Activated CD4-positive, alpha-beta memory T cell treated with anti-CD3 and anti-CD28 coated beads, Interleukin-2, amount 10 ng/mL, durations not matched to agents 7 days and 5 days (primary cell): ENCODE results near the gene SPG11. TPM values are rescaled to one million over a fixed set of nuclear protein-coding genes. Genes with fewer than 3 reads are reported as not detected.
"Not testable (repeated sequence)": the region's sequence is repeated elsewhere in the genome, so short reads cannot be mapped to it uniquely, and the experiment has no call there.

ENCODE experiments used
- CTCF ChIA-PET: fragments of 350-600 bp; sonication (Branson Sonifier 250); formaldehyde crosslinking; loops from one replicate; lab custom pipeline; 2021; ENCODE audit warnings: antibody characterized with exemption, inconsistent platforms; lab: Charles Lee
- POLR2A ChIA-PET: fragments of 350-600 bp; sonication (Branson Sonifier 250); formaldehyde crosslinking; loops from one replicate; lab custom pipeline; 2021; ENCODE audit warnings: antibody characterized with exemption; lab: Charles Lee
- DNase-seq: peaks from one replicate; pipeline ENCODE4 v3.0.0-alpha.2; 2020
- H3K27ac Mint-ChIP-seq: one replicate; pipeline ENCODE4 v1.8.0; 2021; ENCODE audit warnings: mild to moderate bottlenecking, mixed read lengths
- H3K27me3 Mint-ChIP-seq: one replicate; pipeline ENCODE4 v1.8.0; 2021; ENCODE audit warnings: mixed read lengths
- H3K36me3 Mint-ChIP-seq: one replicate; pipeline ENCODE4 v1.8.0; 2021; ENCODE audit warnings: low read depth, mixed read lengths
- H3K4me1 Mint-ChIP-seq: one replicate; pipeline ENCODE4 v1.8.0; 2021; ENCODE audit warnings: mixed read lengths
- H3K4me3 Mint-ChIP-seq: one replicate; pipeline ENCODE4 v1.8.0; 2021; ENCODE audit warnings: mild to moderate bottlenecking, mixed read lengths
- H3K9me3 Mint-ChIP-seq: one replicate; pipeline ENCODE4 v1.8.0; 2021; ENCODE audit warnings: mixed read lengths
- total RNA-seq, 2 experiments: library from RNA; stranded (reverse); gene quantifications; one replicate each; pipeline ENCODE4 v1.2.3, GENCODE V29; 2021

SPG11 gene
- total RNA-seq, 2 experiments from 2014 or later: 76.9 to 84.4 TPM

- peaks cover 37% of the 10 kb centered on the region for H3K4me1 Mint-ChIP-seq
- CTCF ChIA-PET: interaction anchor here (0.6 to 1.6 kb wide), 7 partner anchors 8 to 239 kb away, joined by 3 to 7 read pairs (median 3); no protein-coding TSS in a partner anchor
- H3K9me3 Mint-ChIP-seq: no peaks in the 10 kb centered on the region
- H3K36me3 Mint-ChIP-seq: peaks cover 44% of the 10 kb centered on the region
- H3K4me3 Mint-ChIP-seq: no peak overlapping the region
- POLR2A ChIA-PET: interaction anchor here (0.6 to 2.4 kb wide), 2 partner anchors 10 to 13 kb away, joined by 3 to 11 read pairs; partner anchors contain the start of gene EIF3J
- no peak for DNase-seq
- H3K27ac Mint-ChIP-seq: no peak overlapping the region
- H3K27me3 Mint-ChIP-seq: no peaks in the 10 kb centered on the region
These were observed 113.2 kb downstream of the SPG11 start for GRCh38 chr15:44550256-44550655.

- H3K27me3 Mint-ChIP-seq, H3K4me3 Mint-ChIP-seq, H3K9me3 Mint-ChIP-seq, DNase-seq: not testable (repeated sequence)
- ChIA-PET POLR2A (interaction anchor here (2.4 kb wide), 1 partner anchor 12 kb away, joined by 11 read pairs; the partner anchor contains the start of gene EIF3J), CTCF (interaction anchor here (0.7 kb wide), 1 partner anchor 28 kb away, joined by 3 read pairs; no protein-coding TSS in a partner anchor)
- peaks cover 30% of the 10 kb centered on the region for H3K4me1 Mint-ChIP-seq
- H3K36me3 Mint-ChIP-seq: peaks cover 34% of the 10 kb centered on the region
- H3K27ac Mint-ChIP-seq: peak overlapping the region; percentile 16
These were observed 114.3 kb downstream of the SPG11 start for GRCh38 chr15:44549152-44549551.

GRCh38 chr15:44545913-44546802 is 117.3 kb downstream of the SPG11 start:
- DNase-seq: peak; percentile 64
- Mint-ChIP-seq H3K27ac (peak overlapping the region; percentile 97), H3K9me3 (peaks cover 3% of the 10 kb centered on the region), H3K36me3 (peaks cover 45% of the 10 kb centered on the region), H3K27me3 (no peaks in the 10 kb centered on the region), H3K4me3 (peak overlapping the region; percentile 72), H3K4me1 (peaks cover 55% of the 10 kb centered on the region)
- ChIA-PET POLR2A (interaction anchor here (1.0 to 2.8 kb wide), 20 partner anchors 9 to 258 kb away, joined by 3 to 78 read pairs (median 7); partner anchors contain the start of genes B2M, CTDSPL2, EIF3J and GOLM2), CTCF (interaction anchor here (0.6 to 2.4 kb wide), 23 partner anchors 10 to 654 kb away, joined by 3 to 32 read pairs (median 4); partner anchors contain the start of genes CTDSPL2, EIF3J and SPG11)

GRCh38 chr15:44544745-44545144 is 118.7 kb downstream of the SPG11 start:
- DNase-seq, H3K27me3 Mint-ChIP-seq, H3K4me3 Mint-ChIP-seq, H3K9me3 Mint-ChIP-seq: not testable (repeated sequence)
- POLR2A ChIA-PET: interaction anchor here (0.8 to 2.8 kb wide), 2 partner anchors 7 to 118 kb away, joined by 3 to 78 read pairs; partner anchors contain the start of gene EIF3J
- CTCF ChIA-PET: interaction anchor here (0.7 to 2.4 kb wide), 6 partner anchors 8 to 491 kb away, joined by 3 to 32 read pairs (median 6); partner anchors contain the start of gene EIF3J
- H3K4me1 Mint-ChIP-seq: peaks cover 62% of the 10 kb centered on the region
- H3K27ac Mint-ChIP-seq: peak overlapping the region; percentile 48
- peaks cover 49% of the 10 kb centered on the region for H3K36me3 Mint-ChIP-seq

GRCh38 chr15:44542596-44542995 is 120.9 kb downstream of the SPG11 start:
- Mint-ChIP-seq H3K27ac (no peak overlapping the region), H3K4me3 (no peak overlapping the region), H3K36me3 (peaks cover 56% of the 10 kb centered on the region), H3K4me1 (peaks cover 70% of the 10 kb centered on the region), H3K27me3 (no peaks in the 10 kb centered on the region), H3K9me3 (peaks cover 3% of the 10 kb centered on the region)
- no peak for DNase-seq
- ChIA-PET CTCF (interaction anchor here (0.8 to 2.7 kb wide), 3 partner anchors 10 to 194 kb away, joined by 3 to 6 read pairs (median 4); partner anchors contain the start of gene TRIM69), POLR2A (interaction anchor here (0.6 to 1.6 kb wide), 3 partner anchors 10 to 254 kb away, joined by 3 to 4 read pairs (median 4); partner anchors contain the start of gene GOLM2)

GRCh38 chr15:44541282-44541958 is 122.0 kb downstream of the SPG11 start:
- CTCF ChIA-PET: interaction anchor here (0.8 to 2.7 kb wide), 4 partner anchors 9 to 195 kb away, joined by 3 to 6 read pairs (median 4); partner anchors contain the start of gene TRIM69

GRCh38 chr15:44537735-44538240 is 125.7 kb downstream of the SPG11 start:
- H3K9me3 Mint-ChIP-seq: no peaks in the 10 kb centered on the region
- peak overlapping the region; percentile 85 for H3K27ac Mint-ChIP-seq
- ChIA-PET POLR2A (interaction anchor here (0.9 to 2.8 kb wide), 23 partner anchors 8 to 711 kb away, joined by 3 to 78 read pairs (median 5); partner anchors contain the start of genes B2M, CTDSPL2, GOLM2 and PATL2), CTCF (interaction anchor here (0.7 to 4.3 kb wide), 6 partner anchors 8 to 247 kb away, joined by 3 to 32 read pairs (median 3); no protein-coding TSS in a partner anchor)
- peak overlapping the region; percentile 84 for H3K4me3 Mint-ChIP-seq
- H3K4me1 Mint-ChIP-seq: peaks cover 61% of the 10 kb centered on the region
- H3K36me3 Mint-ChIP-seq: peaks cover 57% of the 10 kb centered on the region
- no peaks in the 10 kb centered on the region for H3K27me3 Mint-ChIP-seq
- peak; percentile 42 for DNase-seq

More at GRCh38 chr15:44541282-44541958, 122.0 kb downstream of the SPG11 start:
- H3K9me3 Mint-ChIP-seq: peaks cover 3% of the 10 kb centered on the region
- H3K36me3 Mint-ChIP-seq: peaks cover 50% of the 10 kb centered on the region
- peaks cover 63% of the 10 kb centered on the region for H3K4me1 Mint-ChIP-seq
- DNase-seq: no peak
- POLR2A ChIA-PET: interaction anchor here (0.6 to 0.8 kb wide), 3 partner anchors 184 to 262 kb away, joined by 3 to 4 read pairs (median 3); no protein-coding TSS in a partner anchor
- H3K27me3 Mint-ChIP-seq: no peaks in the 10 kb centered on the region
- peak overlapping the region; percentile 0 for H3K27ac Mint-ChIP-seq
- H3K4me3 Mint-ChIP-seq: no peak overlapping the region

- Mint-ChIP-seq H3K9me3 (no peaks in the 10 kb centered on the region), H3K36me3 (peaks cover 50% of the 10 kb centered on the region), H3K4me1 (peaks cover 56% of the 10 kb centered on the region), H3K27ac (peak within 1 kb of the TSS; percentile 95), H3K27me3 (no peaks in the 10 kb centered on the region), H3K4me3 (peak within 1 kb of the TSS; percentile 84)
- DNase-seq: peak; percentile 96
- ChIA-PET CTCF (interaction anchor here (0.7 to 4.3 kb wide), 4 partner anchors 9 to 200 kb away, joined by 3 to 32 read pairs (median 4); no protein-coding TSS in a partner anchor), POLR2A (interaction anchor here (0.7 to 2.8 kb wide), 27 partner anchors 9 to 710 kb away, joined by 3 to 78 read pairs (median 5); partner anchors contain the start of genes B2M, CTDSPL2, GOLM2 and PATL2)
These were observed 126.3 kb downstream of the SPG11 start, which contains the start of gene EIF3J for GRCh38 chr15:44536962-44537734. TSS of gene EIF3J (plus strand) at chr15:44537147. CDS start at chr15:44537195, 48 bp downstream.

GRCh38 chr15:44536302-44536961 is 127.0 kb downstream of the SPG11 start:
- peaks cover 49% of the 10 kb centered on the region for H3K4me1 Mint-ChIP-seq
- peaks cover 44% of the 10 kb centered on the region for H3K36me3 Mint-ChIP-seq
- H3K4me3 Mint-ChIP-seq: peak overlapping the region; percentile 84
- DNase-seq: no peak
- peak overlapping the region; percentile 95 for H3K27ac Mint-ChIP-seq
- no peaks in the 10 kb centered on the region for H3K9me3 Mint-ChIP-seq
- POLR2A ChIA-PET: interaction anchor here (0.5 to 2.8 kb wide), 19 partner anchors 9 to 709 kb away, joined by 3 to 78 read pairs (median 6); partner anchors contain the start of genes B2M, CTDSPL2, GOLM2 and PATL2
- CTCF ChIA-PET: interaction anchor here (0.7 to 4.3 kb wide), 2 partner anchors 8 to 9 kb away, joined by 3 to 32 read pairs; no protein-coding TSS in a partner anchor
- H3K27me3 Mint-ChIP-seq: no peaks in the 10 kb centered on the region

GRCh38 chr15:44535523-44536301 is 127.8 kb downstream of the SPG11 start:
- peaks cover 42% of the 10 kb centered on the region for H3K4me1 Mint-ChIP-seq
- ChIA-PET POLR2A (interaction anchor here (1.2 kb wide), 1 partner anchor 35 kb away, joined by 5 read pairs; no protein-coding TSS in a partner anchor), CTCF (interaction anchor here (0.6 to 4.3 kb wide), 3 partner anchors 10 to 217 kb away, joined by 3 to 32 read pairs (median 3); no protein-coding TSS in a partner anchor)
- DNase-seq: peak; percentile 41
- H3K4me3 Mint-ChIP-seq: peak overlapping the region; percentile 84
- H3K27ac Mint-ChIP-seq: peak overlapping the region; percentile 95
- peaks cover 39% of the 10 kb centered on the region for H3K36me3 Mint-ChIP-seq
- H3K27me3 Mint-ChIP-seq: no peaks in the 10 kb centered on the region
- H3K9me3 Mint-ChIP-seq: no peaks in the 10 kb centered on the region
